Neutrophil (primary cell): ENCODE results near the gene ANKRD66.
A peak's percentile ranks its signal among the peaks of the same experiment; 100 is the strongest.

Source experiments
- H3K27ac ChIP-seq: fragments of 200-600 bp; sonication (generic); 2 replicates; pipeline ENCODE4 v1.5.1; 2016; ENCODE audit warnings: mild to moderate bottlenecking, moderate library complexity
- H3K27me3 ChIP-seq: fragments of 200-600 bp; sonication (generic); 2 replicates; pipeline ENCODE4 v1.6.0; 2016; ENCODE audit warnings: mild to moderate bottlenecking
- H3K36me3 ChIP-seq: fragments of 200-600 bp; sonication (generic); 2 replicates; pipeline ENCODE4 v1.5.1; 2017
- H3K4me1 ChIP-seq, 2 experiments: fragments of 200-600 bp in 1 of 2; sonication (generic) in 1 of 2; 1 replicate in 1 of 2; 2 replicates in 1 of 2; pipeline versions ENCODE4 v1.5.1 to v1.6.1; 2013 to 2016; ENCODE audit warnings: low read depth in 1 of 2, low read length in 1 of 2, mild to moderate bottlenecking in 1 of 2, moderate library complexity in 1 of 2; ENCODE audit not compliant: control insufficient read depth in 1 of 2, insufficient read depth in 1 of 2
- H3K4me3 ChIP-seq, 2 experiments: fragments of 200-600 bp in 1 of 2; sonication (generic) in 1 of 2; 1 replicate in 1 of 2; 2 replicates in 1 of 2; pipeline ENCODE4 v1.5.1; 2013 to 2016; ENCODE audit warnings: low read depth in 1 of 2, low read length in 1 of 2, mild to moderate bottlenecking in 1 of 2, moderate library complexity in 1 of 2
- H3K9me3 ChIP-seq: fragments of 200-600 bp; sonication (generic); 2 replicates; pipeline ENCODE4 v1.5.1; 2016
- TF ChIP-seq, protein P1 (sequence below): fragments of 200-600 bp; sonication (generic); IDR thresholded peaks from 2 replicates; pipeline ENCODE4 v1.5.1; 2016; ENCODE audit warnings: antibody characterized with exemption

ANKRD66 gene

DNA sequence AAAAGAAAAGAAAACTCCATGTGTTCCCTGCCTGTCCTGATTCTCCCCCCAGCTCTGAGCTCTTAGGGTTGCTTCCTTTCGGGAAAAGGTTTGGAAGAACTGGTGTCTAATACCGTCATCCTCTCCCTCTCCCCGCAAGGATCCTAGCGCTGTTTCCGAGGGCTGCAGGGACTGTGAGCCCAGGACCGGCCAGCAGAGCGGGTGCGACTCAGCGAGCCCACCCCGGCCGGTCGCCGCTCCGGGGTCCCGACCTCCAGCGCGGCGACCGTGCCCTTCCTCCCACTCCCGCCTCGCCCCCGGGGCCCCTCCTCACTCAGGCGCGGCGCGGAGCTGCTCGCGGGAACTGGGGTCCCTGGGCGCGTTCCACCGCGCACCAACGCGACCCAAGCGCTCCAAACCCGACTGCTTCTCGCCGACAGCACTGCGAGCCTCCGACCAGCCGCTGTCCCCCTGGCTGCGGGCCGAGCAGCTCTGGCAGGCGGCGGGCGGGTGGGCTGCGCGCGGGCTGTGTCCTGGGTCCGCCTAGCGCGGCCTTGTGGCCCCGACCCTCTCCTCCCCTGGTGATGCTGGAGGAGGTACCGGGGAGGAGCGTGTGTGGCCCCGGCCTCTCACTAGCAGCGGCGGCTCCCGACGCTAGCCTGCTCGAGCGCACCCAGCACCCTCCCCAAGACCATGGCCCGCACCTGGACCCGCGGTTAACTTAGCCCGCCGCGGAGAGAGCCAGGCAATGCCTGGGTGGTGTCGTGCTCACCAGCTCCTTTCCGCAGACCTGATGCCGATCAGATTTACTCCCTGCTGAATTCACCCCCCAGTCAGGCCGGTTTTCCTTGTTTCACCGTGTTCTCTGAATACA is 11.6 kb upstream of the ANKRD66 start, which contains the start of gene PLA2G7:
Gene PLA2G7, minus strand, starts transcription at position 509 of the 853 bp plus-strand sequence. CDS start 12,484 bp downstream, outside the sequence.
- peaks cover 5 to 8% of the 10 kb centered on the region in 2 experiments for H3K4me1 ChIP-seq
- H3K27me3 ChIP-seq, result peaks cover 73% of the 10 kb centered on the region
- TF ChIP-seq, protein P1, sequence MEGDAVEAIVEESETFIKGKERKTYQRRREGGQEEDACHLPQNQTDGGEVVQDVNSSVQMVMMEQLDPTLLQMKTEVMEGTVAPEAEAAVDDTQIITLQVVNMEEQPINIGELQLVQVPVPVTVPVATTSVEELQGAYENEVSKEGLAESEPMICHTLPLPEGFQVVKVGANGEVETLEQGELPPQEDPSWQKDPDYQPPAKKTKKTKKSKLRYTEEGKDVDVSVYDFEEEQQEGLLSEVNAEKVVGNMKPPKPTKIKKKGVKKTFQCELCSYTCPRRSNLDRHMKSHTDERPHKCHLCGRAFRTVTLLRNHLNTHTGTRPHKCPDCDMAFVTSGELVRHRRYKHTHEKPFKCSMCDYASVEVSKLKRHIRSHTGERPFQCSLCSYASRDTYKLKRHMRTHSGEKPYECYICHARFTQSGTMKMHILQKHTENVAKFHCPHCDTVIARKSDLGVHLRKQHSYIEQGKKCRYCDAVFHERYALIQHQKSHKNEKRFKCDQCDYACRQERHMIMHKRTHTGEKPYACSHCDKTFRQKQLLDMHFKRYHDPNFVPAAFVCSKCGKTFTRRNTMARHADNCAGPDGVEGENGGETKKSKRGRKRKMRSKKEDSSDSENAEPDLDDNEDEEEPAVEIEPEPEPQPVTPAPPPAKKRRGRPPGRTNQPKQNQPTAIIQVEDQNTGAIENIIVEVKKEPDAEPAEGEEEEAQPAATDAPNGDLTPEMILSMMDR, result no peak
- H3K36me3 ChIP-seq, result no peaks in the 10 kb centered on the region
- no peak within 1 kb of the TSS for H3K27ac ChIP-seq
- no peaks in the 10 kb centered on the region for H3K9me3 ChIP-seq
- peak within 1 kb of the TSS in 1 of 2 experiments; percentile 18 for H3K4me3 ChIP-seq

DNA sequence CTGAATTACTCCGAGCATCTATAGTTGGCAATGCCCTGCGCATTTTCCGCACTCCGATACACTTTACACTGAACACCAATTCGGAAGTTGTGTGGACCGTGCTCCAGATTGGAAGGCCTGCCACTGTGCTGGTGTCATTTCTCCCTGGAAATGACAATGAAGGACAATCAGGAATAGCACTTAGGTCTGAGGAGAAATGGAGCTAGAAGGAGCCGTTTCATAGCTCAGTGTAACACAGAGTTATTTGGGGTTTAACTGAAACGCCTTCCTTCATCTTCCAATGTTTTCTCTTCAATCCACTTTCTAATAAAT is 11.1 kb upstream of the ANKRD66 start:
- peaks cover 73% of the 10 kb centered on the region for H3K27me3 ChIP-seq
- no peaks in the 10 kb centered on the region for H3K9me3 ChIP-seq
- no peak overlapping the region for H3K27ac ChIP-seq
- no peaks in the 10 kb centered on the region for H3K36me3 ChIP-seq
- no peak overlapping the region for H3K4me3 ChIP-seq
- TF ChIP-seq, protein P1, result no peak
- peaks cover 5 to 8% of the 10 kb centered on the region in 2 experiments for H3K4me1 ChIP-seq

DNA sequence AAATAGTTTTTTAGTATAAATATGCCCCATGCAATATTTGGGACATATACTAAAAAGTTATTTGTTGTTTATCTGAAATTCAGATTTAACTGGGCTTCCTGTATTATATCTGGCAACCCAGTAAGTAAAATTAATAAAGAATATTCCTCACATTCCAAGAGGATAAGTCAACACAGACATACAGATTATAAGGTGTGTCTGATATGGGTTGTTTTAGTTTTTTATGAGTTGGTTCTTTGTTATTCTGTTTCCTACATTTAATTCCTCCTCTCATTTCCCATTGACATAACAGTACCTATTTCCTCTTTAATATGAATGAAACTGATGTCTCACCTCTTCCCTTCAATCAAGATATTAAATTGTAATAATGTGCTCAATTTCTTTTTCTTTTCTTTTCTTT is 9.8 kb upstream of the ANKRD66 start:
- H3K27ac ChIP-seq, result no peak overlapping the region
- peaks cover 5 to 8% of the 10 kb centered on the region in 2 experiments for H3K4me1 ChIP-seq
- TF ChIP-seq, protein P1, result no peak
- no peaks in the 10 kb centered on the region for H3K9me3 ChIP-seq
- no peaks in the 10 kb centered on the region for H3K36me3 ChIP-seq
- no peak overlapping the region for H3K4me3 ChIP-seq
- peaks cover 69% of the 10 kb centered on the region for H3K27me3 ChIP-seq

DNA sequence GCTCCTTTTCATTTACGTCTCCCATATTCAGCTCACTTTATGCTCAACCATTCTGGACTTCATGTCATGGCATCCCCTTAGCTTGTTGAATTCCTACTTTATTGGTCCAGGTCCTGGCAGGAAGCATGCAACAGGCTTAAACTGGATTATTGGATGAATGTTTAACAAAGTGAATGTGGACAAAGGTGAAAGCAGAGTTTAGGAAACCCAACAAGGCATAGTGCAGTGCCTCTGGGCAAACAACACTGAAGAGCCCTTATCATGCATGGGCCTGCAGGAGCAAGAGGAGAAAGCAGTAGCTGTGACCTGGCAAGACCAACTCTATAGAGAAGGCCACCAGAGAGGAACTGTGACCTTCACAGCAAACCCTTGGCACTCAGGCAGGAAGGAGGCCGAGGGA is 5.3 kb upstream of the ANKRD66 start:
- Histone ChIP-seq H3K36me3 (no peaks in the 10 kb centered on the region), H3K4me1 (no peaks in the 10 kb centered on the region), H3K27ac (no peak overlapping the region), H3K9me3 (no peaks in the 10 kb centered on the region), H3K4me3 (no peak overlapping the region), H3K27me3 (peaks cover 23% of the 10 kb centered on the region)
- TF ChIP-seq, protein P1, result no peak

DNA sequence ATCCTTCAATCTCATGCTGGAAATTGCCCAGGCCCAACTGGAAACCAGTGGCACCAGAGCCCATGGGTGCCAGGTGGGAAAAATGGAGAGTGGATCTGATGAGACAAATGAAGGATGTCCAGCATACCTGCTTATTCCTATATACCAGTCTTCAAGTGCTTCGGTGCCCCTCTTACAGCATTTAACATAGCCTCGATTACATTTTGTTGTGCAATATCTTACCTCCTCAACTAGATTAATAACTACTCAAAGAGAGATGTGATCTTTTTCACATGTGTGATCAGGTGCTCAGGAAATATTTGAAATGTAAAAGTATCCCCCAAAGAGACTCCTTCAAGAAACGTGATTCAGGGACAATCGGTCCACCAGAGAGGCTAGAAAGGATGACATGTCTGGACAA is 4.8 kb upstream of the ANKRD66 start:
- Histone ChIP-seq H3K27ac (no peak overlapping the region), H3K36me3 (no peaks in the 10 kb centered on the region), H3K27me3 (peaks cover 19% of the 10 kb centered on the region), H3K9me3 (no peaks in the 10 kb centered on the region), H3K4me3 (no peak overlapping the region), H3K4me1 (no peaks in the 10 kb centered on the region)
- TF ChIP-seq, protein P1, result no peak
